ENCODE data around the gene VAPB. TPM values are rescaled to one million over a fixed set of nuclear protein-coding genes. Genes with fewer than 3 reads are reported as not detected.

VAPB gene
- total RNA-seq, 1 experiment from 2014 or later: 82.4 TPM

DNA sequence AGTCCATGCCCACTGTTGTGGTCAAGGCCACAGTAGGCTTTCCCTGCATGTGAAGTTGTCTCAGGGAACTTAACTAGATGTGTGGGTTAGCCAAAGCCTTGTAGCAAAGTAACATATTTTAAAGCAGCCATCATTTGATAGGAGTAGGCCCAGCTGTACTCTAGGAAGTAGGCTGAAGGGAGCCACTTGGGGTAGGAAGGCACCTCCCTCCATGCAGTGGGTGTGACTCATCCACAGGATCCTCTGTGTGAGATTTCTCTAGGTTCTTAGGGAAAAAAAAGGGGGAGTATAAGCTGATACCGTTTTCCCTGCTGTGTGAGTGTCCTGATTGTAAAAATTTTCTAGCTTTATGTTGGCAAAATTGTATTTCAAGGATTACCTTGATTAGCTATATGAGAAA lies 44.7 kb downstream of the VAPB start:
- no TSS peak for BruUV-seq (replicated peaks)
- Mint-ChIP-seq H3K9me3 (ENCODE audit: low read depth, unreplicated experiment) (no peaks in the 10 kb centered on the region), H3K4me1 (ENCODE audit: low read depth, unreplicated experiment) (peaks cover 59% of the 10 kb centered on the region), H3K4me3 (ENCODE audit: low read depth, unreplicated experiment) (no peak overlapping the region), H3K27me3 (ENCODE audit: unreplicated experiment) (no peaks in the 10 kb centered on the region), H3K36me3 (ENCODE audit: insufficient read depth, unreplicated experiment) (peaks cover 23% of the 10 kb centered on the region), H3K27ac (ENCODE audit: unreplicated experiment) (no peak overlapping the region)
- TF ChIP-seq, protein P1, sequence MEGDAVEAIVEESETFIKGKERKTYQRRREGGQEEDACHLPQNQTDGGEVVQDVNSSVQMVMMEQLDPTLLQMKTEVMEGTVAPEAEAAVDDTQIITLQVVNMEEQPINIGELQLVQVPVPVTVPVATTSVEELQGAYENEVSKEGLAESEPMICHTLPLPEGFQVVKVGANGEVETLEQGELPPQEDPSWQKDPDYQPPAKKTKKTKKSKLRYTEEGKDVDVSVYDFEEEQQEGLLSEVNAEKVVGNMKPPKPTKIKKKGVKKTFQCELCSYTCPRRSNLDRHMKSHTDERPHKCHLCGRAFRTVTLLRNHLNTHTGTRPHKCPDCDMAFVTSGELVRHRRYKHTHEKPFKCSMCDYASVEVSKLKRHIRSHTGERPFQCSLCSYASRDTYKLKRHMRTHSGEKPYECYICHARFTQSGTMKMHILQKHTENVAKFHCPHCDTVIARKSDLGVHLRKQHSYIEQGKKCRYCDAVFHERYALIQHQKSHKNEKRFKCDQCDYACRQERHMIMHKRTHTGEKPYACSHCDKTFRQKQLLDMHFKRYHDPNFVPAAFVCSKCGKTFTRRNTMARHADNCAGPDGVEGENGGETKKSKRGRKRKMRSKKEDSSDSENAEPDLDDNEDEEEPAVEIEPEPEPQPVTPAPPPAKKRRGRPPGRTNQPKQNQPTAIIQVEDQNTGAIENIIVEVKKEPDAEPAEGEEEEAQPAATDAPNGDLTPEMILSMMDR (IDR thresholded peaks at IDR 0.05; ENCODE audit: unreplicated experiment): no peak
- intact Hi-C loops (cut with micrococcal nuclease; ENCODE audit: unreplicated experiment): loop anchor here (10.0 kb wide), 1 partner anchor 179 kb away; no protein-coding TSS in a partner anchor
- CTCF ChIA-PET: no interaction called here
- no peak for DNase-seq

DNA sequence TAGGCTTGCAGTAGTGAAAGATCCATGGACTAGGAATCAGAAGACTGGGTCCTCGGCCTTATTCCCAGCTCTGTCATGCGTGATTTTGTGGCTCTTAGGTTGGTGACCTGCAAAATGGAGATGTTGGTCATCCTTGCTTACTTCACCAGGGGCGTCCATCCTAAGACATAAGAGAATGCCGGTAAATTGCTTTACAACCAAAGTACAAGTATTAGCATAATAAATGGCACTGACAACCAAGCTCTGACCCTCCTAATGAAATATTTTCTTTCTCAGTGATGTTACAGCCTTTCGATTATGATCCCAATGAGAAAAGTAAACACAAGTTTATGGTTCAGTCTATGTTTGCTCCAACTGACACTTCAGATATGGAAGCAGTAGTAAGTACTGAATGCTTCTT lies 45.3 kb downstream of the VAPB start:
- no peaks in the 10 kb centered on the region for H3K9me3 Mint-ChIP-seq (ENCODE audit: low read depth, unreplicated experiment)
- peaks cover 59% of the 10 kb centered on the region for H3K4me1 Mint-ChIP-seq (ENCODE audit: low read depth, unreplicated experiment)
- CTCF ChIA-PET: no interaction called here
- no peaks in the 10 kb centered on the region for H3K27me3 Mint-ChIP-seq (ENCODE audit: unreplicated experiment)
- no peak overlapping the region for H3K27ac Mint-ChIP-seq (ENCODE audit: unreplicated experiment)
- intact Hi-C loops (cut with micrococcal nuclease; ENCODE audit: unreplicated experiment): loop anchor here (10.0 kb wide), 1 partner anchor 180 kb away; no protein-coding TSS in a partner anchor
- DNase-seq: no peak
- peaks cover 23% of the 10 kb centered on the region for H3K36me3 Mint-ChIP-seq (ENCODE audit: insufficient read depth, unreplicated experiment)
- TF ChIP-seq, protein P1 (IDR thresholded peaks at IDR 0.05; ENCODE audit: unreplicated experiment): no peak
- no peak overlapping the region for H3K4me3 Mint-ChIP-seq (ENCODE audit: low read depth, unreplicated experiment)
- BruUV-seq (replicated peaks): no TSS peak

DNA sequence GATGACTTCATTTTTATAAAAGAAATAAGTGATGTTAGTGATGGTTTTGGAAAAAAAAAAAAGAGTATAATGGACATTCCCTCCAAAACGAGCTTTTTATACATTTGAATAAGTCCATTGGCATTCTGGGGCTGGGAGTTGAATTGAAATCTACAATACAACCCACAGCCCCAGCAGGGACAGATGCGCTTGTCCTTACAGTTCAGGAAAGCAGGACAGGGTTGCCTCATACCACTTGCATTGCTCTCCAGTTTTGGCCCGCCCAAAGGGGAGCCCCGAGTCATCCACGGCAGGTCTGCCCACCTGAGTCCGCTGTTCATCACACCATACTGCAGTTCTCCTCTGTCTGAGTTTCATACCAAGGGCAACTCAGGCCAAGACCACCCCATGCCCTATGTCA lies 46.2 kb downstream of the VAPB start:
- Mint-ChIP-seq H3K4me1 (ENCODE audit: low read depth, unreplicated experiment) (peaks cover 59% of the 10 kb centered on the region), H3K27ac (ENCODE audit: unreplicated experiment) (peak overlapping the region; percentile 59), H3K4me3 (ENCODE audit: low read depth, unreplicated experiment) (no peak overlapping the region), H3K27me3 (ENCODE audit: unreplicated experiment) (no peaks in the 10 kb centered on the region), H3K36me3 (ENCODE audit: insufficient read depth, unreplicated experiment) (peaks cover 23% of the 10 kb centered on the region), H3K9me3 (ENCODE audit: low read depth, unreplicated experiment) (no peaks in the 10 kb centered on the region)
- TF ChIP-seq, protein P1 (IDR thresholded peaks at IDR 0.05; ENCODE audit: unreplicated experiment): no peak
- no peak for DNase-seq
- CTCF ChIA-PET: interaction anchor here (0.6 kb wide), 1 partner anchor 123 kb away, joined by 8 read pairs; no protein-coding TSS in a partner anchor
- no TSS peak for BruUV-seq (replicated peaks)
- intact Hi-C loops (cut with micrococcal nuclease; ENCODE audit: unreplicated experiment): loop anchor here (5.0 to 10.0 kb wide), 2 partner anchors 180 to 222 kb away; no protein-coding TSS in a partner anchor

DNA sequence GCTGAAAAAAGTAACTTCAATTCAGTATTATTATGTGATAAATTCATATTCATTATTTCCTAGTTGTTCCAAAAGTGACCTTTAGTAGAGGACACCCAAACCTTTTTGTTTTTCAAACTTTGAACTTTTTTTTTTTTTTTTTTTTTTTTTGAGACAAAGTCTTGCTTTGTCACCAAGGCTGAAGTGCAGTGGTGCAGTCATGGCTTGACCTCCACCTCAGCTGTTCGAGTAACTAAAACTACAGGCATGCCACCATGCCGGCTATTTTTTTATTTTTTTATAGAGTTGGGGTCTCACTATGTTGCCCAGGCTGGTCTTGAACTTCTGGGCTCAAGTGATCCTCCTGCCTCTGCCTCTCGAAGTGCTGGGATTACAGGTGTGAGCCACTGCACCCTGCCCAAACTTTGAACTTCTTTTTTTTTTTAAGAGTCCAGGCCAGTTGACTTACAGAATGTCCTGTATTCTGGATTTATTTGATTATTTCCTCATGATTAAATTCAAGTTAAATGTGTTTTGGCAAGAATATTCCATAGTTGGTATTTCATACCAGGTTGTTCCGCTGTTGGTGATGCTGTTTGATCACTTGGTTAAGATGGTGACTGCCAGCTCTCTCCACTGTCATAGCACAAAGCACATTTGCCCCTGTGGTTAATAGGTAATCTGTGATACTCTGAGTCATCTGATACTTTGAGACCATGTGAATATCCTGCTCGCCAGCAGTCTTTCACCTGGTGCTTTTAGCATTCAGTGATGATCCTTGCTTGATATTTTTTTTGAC lies 48.0 kb downstream of the VAPB start:
- Mint-ChIP-seq H3K4me3 (ENCODE audit: low read depth, unreplicated experiment) (peak overlapping the region; percentile 42), H3K27me3 (ENCODE audit: unreplicated experiment) (no peaks in the 10 kb centered on the region), H3K4me1 (ENCODE audit: low read depth, unreplicated experiment) (peaks cover 53% of the 10 kb centered on the region), H3K36me3 (ENCODE audit: insufficient read depth, unreplicated experiment) (peaks cover 20% of the 10 kb centered on the region), H3K9me3 (ENCODE audit: low read depth, unreplicated experiment) (no peaks in the 10 kb centered on the region), H3K27ac (ENCODE audit: unreplicated experiment) (peak overlapping the region; percentile 90)
- TF ChIP-seq, protein P1 (IDR thresholded peaks at IDR 0.05; ENCODE audit: unreplicated experiment): no peak
- intact Hi-C loops (cut with micrococcal nuclease; ENCODE audit: unreplicated experiment): loop anchor here (1.0 to 10.0 kb wide), 3 partner anchors 130 to 220 kb away; no protein-coding TSS in a partner anchor
- no TSS peak for BruUV-seq (replicated peaks)
- peak; percentile 64 for DNase-seq
- CTCF ChIA-PET: interaction anchor here (0.6 to 1.3 kb wide), 5 partner anchors 34 to 834 kb away, joined by 3 to 7 read pairs (median 3); partner anchors contain the start of gene VAPB
